Hepatocyte (in vitro differentiated cells): ENCODE results near the gene MTCH2.

ENCODE experiments used
- CTCF ChIP-seq: fragments of 200-600 bp; sonication (generic); IDR thresholded peaks from 2 replicates; pipeline ENCODE4 v1.5.1; 2016; ENCODE audit warnings: antibody characterized with exemption, mild to moderate bottlenecking; ENCODE audit not compliant: poor library complexity
- EZH2 ChIP-seq: fragments of 200-600 bp; sonication (generic); IDR thresholded peaks from 2 replicates; pipeline ENCODE4 v1.6.1; 2016; ENCODE audit warnings: antibody characterized with exemption, mild to moderate bottlenecking, borderline replicate concordance

- TF ChIP-seq CTCF (no peak), EZH2 (no peak)
Observed at GRCh38 chr11:47603295-47603694, 39.1 kb downstream of the MTCH2 start.
